ENCODE measurements around the gene FICD.
"Not testable (repeated sequence)": the region's sequence is repeated elsewhere in the genome, so short reads cannot be mapped to it uniquely, and the experiment has no call there.

FICD gene

DNA sequence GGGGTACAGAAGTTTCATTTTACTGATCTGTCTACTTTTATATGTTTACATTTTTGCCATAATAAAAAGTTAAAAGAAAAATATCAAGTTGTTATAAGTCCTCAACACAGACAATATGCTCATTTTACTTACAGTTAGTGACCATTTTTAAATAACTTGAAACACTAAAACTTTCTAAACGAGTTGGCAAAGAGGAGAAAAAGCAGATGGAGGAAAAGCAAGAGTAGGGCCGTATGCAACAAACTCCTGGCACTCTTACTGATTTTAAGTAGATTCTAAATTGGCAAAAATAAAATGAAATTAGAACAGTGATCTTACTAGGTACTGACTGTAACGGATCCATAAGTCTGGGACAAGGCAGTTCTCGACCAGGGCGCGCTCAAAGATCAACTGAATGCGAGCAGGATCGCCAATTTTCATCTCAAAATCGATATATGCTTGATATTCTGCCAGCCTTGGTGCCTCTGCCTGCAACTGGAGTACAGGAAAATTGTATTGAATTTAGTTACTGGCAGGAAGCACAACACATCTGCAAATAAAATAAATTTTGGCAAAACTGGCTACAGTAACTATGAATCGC is 23.6 kb downstream of the FICD start:
- no peak for DNase-seq

DNA sequence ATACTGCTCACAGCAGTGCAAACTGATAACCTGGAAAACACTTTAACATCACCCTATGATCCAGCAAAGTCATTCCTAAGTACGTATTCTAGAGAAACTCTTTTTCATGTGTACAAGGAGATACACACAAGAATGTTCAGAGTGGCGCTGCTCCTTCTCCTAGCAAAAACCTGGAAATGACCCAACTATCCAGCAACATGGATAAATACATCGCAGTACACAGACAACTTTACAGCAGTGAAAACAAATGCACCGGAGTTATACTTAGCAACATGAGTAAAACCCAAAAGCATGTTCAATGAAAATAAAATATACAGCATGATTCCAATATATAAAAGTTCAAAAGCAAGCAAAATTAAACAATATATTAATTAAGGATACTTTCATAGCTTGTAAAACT is 27.2 kb downstream of the FICD start:
- no peak for DNase-seq

DNA sequence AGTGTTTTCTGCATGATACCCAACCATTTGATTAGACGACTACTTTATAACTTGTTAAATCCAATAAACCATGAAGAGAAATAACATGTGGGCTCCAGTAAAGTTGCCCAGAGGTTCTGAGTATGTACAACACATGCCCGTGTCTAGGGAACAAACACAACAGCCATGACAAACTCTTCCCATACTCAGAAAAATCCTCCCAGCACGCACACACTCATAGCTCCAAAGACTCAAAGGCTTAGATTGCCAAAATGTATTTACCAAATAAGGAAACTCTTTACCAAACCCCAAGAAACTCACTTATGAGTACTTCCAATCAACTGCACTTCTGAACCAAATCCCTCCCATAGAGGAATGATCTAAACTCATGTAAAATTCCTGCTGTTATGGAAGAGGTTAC is 28.6 kb downstream of the FICD start:
- DNase-seq = no peak

DNA sequence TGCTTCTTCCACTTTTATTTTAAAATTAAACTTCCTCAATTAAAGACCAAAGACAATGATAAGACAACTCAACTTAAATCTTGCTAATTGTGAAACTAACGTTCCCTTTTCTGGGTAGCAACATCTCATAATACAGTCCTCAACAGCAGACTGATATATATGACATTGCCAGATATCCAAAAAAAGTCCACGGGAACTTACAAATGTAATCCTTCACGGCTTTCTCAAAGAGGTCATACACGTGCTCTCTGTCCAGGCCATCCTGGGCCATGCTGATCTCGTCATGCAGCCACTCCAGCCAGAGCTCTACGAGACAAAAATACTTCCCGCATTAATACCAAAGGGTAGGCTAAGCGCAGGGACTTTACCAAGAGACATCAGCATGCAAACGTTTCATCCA is 32.6 kb downstream of the FICD start:
- DNase-seq = no peak

DNA sequence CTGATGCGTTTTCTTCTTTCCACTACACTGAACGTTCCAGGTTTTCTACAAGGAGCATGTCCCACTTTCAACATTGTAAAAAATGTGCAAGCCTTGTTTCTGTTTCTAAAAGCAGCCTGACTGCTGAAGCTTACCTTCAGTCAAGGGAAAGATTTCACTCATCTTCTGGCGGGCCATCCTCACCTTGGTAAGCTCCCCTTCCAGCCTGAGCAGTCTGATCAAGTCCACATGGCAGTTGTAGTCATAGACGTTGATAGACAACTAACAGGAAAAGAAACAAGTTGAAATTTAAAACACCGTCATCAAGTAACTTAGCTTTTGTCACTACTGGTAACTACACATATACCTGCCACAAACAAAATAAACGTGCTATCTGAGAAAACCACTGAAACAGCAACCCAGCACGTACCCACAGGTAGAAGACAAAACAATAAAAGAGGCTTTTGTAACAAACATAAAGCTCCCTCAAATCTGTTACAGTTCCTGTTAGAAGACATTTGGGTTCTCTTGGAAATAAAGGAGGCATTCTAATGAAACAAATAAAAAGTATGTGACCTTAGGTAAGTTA is 34.0 kb downstream of the FICD start:
- DNase-seq = no peak

DNA sequence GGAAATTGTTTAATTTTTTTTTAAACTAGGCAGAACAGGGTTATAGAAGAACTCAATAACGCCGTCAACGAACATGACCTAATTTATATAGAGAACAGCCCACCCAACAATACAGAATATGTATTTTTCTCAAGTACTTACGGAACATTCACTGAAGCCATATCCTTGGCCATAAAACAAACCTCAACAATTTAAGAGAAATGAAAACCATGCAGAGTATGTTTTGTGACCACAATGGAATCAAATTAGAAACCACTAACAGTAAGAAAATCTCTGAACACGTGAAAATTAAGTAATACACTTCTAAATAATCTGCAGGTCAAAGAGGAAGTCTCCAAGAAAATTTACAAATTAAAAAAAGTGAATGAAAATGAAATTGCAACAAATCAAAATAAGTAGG is 36.5 kb downstream of the FICD start:
- no peak for DNase-seq

DNA sequence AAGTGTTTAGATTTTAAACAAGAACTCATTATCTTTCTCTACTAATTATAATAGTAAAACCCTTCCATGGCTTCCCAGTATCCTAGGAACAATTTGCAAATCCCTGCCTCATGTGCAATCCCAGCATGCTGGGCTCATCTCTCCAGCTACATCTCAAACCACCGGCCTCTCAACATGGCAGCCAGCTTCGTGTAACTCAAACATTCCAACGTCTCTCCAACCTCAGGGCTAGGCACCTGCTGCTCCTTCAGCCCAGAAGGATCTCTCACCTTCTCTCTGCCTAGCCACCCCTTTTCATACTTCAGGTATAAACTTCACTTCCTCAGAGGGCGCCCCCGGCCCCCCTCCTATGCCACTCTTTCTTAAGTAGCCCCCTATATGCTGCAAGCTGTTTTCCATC is 38.7 kb downstream of the FICD start:
- DNase-seq = no peak

DNA sequence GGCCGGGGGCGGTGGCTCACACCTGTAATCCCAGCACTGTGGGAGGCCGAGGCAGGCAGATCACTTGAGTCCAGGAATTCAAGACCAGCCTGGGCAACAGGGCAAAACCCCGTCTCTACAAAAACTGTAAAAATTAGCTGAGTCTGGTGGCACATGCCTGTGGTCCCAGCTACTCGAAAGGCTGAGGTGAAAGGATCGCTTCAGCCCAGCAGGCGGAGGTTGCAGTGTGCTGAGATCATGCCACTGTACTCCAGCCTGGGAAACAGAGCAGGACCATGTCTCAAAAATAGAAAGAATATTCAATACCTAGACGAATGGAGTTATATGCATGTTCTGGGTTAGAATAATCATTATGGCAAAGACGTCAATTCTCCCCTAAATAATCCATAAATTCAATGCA is 40.3 kb downstream of the FICD start:
- DNase-seq = not testable (repeated sequence)

DNA sequence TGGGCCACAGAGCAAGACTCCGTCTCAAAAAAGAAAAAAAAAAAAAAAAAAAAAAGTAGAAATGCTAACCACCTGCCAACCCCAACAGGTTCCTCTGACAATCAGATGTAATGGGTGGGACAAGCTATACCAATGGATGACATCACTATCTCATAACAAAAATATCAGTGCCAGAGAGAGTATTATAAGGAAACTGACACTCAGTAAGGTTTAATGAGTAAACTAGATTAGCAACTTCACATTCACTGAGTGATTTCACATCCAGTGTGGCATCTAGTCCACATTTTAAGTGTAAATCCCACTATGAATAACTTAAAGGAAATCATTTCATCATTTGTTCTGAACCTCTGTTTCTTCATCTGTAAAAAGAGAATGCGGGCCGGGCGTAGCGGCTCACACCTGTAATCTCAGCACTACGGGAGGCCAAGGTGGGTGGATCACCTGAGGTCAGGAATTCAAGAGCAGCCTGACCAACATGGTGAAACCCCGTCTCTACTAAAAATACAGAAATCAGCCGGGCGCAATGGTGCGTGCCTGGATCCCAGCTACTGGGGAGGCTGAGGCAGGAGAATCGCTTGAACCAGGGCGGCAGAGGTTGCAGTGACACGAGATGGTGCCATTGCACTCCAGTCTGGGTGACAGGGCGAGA is 44.1 kb downstream of the FICD start:
- DNase-seq = no peak

DNA sequence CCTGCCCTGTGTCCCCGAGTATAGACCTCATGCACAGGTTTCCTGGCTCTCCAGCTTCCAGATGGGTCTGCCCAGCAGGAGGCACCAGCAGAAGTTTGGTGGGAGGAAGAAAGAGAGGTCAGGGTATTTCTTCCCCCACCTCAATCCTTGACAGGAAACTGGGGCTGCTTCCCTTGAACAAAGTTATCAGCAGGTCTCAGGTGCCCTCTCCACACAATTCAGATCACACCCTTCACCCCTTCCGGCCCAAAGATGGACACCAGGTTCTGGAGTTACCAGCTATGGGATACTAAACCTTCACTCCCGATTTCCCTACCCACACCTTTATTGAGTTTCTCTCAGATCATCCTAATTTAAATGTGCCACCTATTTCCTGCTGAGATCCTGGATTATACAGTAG is 44.7 kb downstream of the FICD start:
- DNase-seq = no peak

DNA sequence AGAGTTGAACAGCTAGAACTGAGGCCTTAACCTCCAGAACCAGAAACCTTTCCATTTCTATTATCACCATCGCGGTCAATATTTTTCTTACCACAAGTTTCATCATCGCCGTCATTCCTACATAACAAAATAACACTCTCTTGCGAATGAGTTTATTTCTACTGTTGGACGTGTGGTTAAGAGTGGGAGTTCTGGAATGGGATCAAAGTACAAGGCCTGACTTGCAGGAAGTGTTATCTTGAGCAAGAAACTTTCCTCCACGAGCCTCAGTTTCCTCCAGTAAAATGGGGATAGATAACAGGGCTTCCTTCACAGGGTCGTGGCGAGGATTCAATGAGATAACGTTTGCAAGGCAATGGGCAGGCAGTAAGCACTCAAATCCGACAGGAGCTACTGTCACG is 45.2 kb downstream of the FICD start:
- DNase-seq = no peak

DNA sequence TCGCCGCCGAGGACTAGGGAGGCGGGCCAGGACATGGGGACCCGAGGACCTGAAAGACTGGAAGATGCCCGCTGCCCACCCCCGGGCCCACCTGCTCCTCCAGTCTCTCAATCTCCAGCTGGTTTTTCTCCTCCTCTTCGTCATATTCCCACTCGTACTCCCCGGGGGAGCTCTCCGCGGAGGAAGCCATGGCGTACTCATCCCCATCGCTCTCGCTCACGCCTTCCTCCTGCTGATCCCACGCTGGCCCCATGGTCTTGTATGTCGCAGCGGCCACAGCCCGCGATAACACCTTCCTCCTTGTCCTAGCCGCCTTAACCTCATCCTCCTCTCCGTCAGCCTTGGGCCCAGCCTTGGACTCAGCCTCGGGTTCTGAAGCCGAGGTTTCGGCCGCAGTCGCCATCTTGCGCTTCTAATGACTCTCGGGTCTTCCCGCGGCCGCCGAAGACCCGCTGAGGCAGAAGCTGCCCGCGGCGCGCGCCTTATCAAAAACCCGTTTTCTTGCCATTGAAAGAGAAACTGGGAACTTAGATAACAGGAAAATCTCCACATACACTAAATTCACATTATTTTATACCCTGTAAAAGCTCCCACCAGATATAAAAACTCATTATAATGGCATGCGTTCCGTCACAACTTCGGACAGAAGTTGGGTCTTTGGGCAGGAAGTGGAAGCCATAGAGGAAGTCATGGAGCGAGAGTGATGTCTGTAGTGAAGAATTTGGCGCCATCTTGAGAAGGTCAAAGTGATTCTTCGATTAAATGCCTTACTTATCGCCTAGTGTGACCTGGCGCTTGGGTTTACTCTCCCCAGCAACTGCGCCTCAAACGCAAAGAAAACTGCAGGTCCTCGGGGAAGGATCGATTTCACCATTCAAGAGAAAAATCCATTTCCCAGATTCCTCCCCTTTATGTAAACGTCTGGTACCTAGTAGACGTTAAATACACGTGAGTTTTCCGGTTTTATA is 46.0 kb downstream of the FICD start, which contains the start of gene SART3:
SART3 (minus strand) TSS at position 422 of the 968 bp plus-strand sequence; CDS start at position 403, 19 bp downstream.
- peak; percentile 95 for DNase-seq

DNA sequence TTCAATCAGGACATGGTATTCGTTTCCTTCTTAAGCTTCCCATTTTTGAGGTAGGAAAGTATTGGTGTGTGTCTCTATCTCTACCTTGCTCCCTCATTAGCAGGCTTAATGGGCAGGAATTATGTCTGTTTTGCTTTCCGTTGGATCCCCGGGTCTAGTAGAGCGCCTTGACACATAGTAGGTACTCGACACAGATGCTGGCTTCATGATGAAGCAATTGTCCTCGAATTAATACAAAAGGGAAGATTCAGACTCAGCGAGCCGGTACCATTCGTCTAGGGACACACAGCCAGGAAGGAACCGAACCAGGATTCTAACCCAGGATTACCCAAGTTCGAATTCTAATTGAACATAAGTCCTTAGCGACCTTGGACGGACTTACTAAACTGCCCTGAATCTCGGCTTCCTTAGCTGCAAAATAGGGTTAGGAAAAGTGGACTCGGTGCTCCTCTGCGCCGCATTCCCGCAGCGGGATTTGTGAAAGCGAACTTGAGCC is 46.8 kb downstream of the FICD start:
- peak; percentile 56 for DNase-seq

DNA sequence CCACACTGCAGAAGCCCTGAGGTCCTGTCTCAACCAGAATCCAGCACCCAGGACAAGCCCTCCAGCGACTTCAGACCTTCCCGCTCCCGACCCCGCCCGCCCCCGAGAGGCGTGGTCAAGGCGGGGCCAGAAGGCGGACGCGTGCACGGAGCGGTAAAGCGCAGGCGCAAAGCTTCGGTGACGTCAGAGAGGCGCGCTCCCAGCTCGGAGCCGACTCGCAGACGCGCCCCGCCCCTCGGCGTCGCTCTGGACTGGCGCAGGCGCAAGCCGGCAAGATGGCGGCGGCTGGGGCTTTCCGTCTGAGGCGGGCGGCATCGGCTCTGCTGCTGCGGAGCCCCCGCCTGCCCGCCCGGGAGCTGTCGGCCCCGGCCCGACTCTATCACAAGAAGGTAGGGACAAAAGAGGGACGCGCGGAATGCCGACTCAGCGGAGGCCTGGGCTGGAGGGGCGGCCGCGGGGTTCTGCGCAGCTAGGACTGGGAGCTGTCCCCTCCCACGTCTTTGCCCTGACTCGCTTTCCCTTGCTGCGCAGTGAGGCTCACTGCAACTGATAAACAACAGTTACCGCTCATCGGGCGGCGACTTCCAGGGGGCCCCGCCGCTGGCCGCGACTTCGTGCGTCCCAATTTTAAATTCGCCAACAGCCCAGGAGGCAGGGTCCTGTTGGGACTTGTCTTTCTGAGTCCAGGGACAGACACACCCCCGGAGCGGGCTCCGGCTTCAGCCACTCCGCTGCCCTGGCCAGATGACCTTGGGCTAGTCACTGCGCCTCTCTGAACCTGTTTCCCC is 47.5 kb downstream of the FICD start, which contains the start of gene ISCU:
ISCU (plus strand) TSS at position 249 of the 788 bp plus-strand sequence; CDS start at position 276, 27 bp downstream.
- peak; percentile 94 for DNase-seq

DNA sequence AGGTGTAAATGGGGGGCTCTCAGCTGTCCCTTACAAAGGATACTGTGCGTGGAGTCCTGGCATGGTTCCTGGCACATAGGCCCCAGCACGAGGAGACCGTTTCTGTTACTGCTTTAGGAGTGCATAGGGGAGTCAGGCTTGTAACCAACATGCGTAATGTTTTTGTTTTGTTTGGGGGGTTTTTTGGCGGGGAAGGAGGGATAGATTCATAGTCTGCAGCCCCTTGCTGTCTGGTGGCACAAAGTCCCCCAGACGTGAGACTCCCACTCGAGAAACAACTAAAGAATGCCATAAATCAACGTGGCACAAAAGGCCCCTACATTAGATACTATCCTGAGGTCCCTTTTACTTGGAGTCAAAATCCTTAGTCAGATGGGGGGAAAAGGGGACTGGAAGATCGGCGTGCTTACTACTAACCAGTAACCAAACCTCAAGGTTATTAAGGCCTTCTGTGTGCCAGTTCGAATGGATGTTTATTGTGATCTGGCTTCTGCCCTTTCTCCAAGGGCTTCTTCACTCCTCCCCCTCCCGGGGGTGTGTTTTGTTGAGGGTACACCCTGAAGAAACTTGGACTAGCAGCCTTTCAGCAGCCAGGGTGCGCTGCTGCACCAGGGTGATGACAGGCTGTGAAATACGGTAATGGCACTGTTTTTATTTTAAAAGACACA is 48.2 kb downstream of the FICD start:
- DNase-seq = peak; percentile 75

DNA sequence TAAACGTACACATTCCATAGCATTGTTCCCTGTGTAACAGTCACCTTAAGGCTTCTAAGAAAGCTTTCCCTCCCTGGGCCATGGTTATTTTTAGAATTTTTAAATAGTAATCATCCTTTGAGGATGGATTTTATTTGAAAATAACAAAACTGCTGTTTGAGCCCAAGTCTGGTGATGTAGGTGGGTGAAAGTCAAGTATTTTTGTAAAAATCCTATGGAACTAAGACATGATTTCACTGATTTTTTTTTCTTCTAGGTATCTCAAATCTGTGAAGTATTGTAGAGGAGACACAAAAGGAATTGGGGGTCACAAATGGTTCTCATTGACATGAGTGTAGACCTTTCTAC is 48.7 kb downstream of the FICD start:
- no peak for DNase-seq

DNA sequence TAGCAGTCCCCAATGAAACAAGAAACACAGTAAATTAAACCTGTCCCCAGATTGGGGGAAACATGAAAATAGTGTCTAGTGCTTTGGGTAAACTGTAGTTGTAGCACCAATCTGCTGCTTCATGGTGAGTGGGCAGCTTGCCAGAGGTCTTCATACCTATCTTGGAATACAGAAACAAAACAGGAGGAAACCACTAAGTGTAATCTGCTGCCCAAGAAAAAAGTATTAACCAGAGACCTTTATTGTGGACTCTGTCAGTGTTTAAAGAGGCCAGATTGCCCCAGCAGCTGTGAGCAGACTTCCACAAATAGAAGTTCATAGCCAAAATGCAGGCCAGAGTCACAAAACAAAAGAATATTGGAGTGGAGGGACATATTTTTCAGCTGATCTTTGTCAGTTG is 49.6 kb downstream of the FICD start:
- no peak for DNase-seq

DNA sequence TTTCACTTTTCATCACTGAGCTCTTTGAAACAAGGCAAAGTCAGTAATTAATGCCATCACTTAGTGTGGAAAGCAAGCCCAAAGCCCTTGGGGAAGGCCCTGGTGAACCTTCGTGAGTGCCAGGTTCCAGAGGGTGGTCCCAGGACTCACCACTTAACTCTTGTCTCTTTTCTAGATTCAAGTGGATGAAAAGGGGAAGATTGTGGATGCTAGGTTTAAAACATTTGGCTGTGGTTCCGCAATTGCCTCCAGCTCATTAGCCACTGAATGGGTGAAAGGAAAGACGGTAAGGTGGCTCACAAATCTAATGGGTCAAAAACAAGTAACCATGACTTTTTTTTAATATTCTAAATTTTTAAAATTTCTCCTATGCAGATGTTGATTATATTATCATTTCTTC is 50.1 kb downstream of the FICD start:
- DNase-seq = no peak

DNA sequence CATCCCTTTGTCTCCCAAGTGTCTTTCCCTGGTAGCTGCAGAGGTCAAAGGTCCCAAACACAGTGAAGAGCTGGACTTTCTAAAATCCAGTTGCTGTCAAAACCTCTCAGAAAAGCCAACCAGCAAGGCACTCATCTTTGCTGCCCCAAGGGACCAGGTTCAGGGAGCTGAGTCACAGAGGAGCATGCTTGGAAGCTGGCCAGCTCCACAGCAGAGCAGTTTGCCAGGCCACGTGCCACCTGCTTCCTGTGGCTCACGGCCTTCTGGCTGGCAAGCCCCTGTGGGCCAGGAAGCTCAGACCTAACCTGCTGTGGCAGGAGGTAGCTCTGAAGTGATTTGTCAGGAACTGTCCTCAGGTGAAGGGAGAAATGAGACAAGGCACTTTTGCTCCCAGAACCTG is 50.9 kb downstream of the FICD start:
- DNase-seq = peak; percentile 80

DNA sequence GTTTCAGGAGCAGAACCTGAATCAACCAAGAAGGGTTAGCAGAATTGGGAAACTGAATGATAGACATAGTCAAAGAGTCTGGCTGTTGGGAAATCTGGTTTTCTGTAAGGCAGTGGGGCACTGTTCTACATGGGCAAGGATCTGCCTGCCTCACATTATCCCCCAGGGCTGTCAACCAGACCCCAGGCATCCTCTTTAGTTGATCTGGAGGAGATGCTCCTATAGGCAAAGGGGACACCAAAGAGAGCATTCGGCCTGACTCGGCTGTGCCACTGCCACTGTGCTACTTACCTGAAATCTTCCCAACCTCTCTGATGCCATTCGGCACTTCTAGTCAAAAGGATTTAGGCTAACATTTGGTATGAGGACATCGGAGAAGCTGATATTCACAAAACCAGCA is 51.4 kb downstream of the FICD start:
- DNase-seq = no peak

DNA sequence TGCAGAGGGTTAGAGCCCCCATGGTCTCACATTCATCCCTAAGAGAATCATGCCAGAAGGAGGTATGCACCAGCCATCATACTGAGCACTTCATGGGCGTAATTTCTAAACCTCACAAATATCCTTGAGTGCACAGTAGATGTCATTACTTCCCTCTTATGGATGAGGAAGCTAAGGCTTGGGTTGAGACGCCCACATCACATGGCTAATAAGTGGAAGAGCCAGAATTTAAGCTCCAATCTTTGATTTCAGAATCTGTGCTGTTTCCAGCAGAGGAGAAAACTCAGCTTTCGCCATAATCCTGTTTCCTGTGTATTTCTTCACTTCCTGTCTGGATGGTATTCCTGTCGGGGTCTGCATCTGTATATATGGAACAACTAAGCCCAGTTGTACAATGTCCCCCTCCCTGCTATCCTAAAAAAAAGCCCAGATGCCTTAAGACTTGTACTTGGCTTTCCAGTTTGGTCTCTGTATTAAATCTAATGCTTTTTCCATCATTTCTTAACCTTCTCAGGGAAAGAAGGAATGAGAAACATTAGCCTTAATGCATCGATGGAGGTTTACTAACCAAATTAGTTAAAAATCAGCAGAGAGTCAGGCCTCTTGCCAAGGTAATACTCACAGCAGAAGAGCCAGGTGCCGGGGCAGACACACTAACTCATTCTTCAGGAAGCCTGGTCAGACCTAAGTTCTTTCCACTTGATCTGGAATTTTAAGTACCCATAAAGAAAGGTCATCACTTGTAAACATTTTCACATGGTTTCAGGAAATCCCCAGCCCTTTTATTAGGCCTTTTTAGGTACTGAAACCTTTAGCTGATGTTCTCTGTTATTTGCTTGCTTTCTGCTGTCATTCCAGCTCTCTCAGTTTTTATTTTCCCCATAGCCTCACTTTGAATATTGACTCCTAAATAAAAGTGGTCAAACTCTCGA is 52.6 kb downstream of the FICD start:
- DNase-seq = no peak
